GM18517 (cell line): Measurements from ENCODE around the gene RNU6-9.
"Not testable (repeated sequence)": the region's sequence is repeated elsewhere in the genome, so short reads cannot be mapped to it uniquely, and the experiment has no call there.

Source experiments
- ATAC-seq: cut with Tn5 transposase; IDR thresholded peaks from one replicate; pipeline ENCODE4 v1.9.1; 2021; ENCODE audit warnings: mild to moderate bottlenecking, moderate library complexity; ENCODE audit not compliant: unreplicated experiment

RNU6-9 gene

DNA sequence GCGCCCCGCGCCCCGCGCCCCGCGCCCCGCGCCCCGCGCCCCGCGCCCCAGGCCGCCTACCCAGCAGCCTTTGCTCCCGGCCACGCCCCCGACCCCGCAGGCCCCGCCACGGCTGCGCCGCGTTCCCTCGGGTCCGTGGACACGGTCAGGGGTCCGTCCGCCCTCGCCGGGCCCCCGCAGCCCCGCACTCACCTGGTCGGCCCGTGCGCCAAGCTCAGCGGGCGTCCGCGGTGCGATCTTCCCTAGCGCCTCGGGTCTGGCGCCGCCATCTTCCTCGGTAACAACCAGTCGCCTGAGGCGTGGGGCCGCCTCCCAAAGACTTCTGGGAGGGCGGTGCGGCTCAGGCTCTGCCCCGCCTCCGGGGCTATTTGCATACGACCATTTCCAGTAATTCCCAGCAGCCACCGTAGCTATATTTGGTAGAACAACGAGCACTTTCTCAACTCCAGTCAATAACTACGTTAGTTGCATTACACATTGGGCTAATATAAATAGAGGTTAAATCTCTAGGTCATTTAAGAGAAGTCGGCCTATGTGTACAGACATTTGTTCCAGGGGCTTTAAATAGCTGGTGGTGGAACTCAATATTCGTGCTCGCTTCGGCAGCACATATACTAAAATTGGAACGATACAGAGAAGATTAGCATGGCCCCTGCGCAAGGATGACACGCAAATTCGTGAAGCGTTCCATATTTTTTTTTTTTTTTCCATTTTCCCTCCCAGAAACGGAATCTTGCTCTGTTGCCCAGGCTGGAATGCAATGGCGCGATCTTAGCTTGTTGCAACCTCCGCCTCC, at the start of gene RNU6-9, which contains the start of gene MED16:
Gene RNU6-9 (plus strand): TSS at position 591 of the 796 bp plus-strand sequence.
Gene MED16 (minus strand): TSS at position 294 of the 796 bp plus-strand sequence. CDS start 2,056 bp downstream, outside the sequence.
- peak; percentile 81 for ATAC-seq

DNA sequence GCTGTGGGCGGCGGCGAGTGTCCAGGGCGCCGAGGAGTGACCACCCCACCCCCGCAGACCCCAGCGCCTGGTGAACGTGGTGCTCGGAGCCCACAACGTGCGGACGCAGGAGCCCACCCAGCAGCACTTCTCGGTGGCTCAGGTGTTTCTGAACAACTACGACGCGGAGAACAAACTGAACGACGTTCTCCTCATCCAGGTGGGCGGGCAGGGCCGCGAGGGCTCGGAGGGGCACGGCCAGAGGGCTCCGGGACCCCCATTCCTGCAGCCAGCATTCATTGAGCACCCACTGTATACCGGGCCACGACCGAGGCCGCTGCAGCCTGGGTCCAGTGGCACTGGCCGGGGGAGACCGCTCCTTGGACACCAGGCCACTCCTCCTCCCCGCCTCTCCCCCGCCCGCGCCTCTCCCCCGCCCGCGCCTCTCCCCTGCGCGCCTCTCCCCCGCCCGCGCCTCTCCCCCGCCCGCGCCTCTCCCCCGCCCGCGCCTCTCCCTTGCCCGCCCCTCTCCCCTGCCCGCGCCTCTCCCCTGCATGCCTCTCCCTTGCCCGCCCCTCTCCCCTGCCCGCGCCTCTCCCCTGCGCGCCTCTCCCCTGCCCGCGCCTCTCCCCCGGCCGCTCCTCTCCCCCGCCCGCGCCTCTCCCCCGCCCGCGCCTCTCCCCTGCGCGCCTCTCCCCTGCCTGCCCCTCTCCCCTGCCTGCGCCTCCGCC, 49.3 kb upstream of the RNU6-9 start:
- no peak for ATAC-seq

DNA sequence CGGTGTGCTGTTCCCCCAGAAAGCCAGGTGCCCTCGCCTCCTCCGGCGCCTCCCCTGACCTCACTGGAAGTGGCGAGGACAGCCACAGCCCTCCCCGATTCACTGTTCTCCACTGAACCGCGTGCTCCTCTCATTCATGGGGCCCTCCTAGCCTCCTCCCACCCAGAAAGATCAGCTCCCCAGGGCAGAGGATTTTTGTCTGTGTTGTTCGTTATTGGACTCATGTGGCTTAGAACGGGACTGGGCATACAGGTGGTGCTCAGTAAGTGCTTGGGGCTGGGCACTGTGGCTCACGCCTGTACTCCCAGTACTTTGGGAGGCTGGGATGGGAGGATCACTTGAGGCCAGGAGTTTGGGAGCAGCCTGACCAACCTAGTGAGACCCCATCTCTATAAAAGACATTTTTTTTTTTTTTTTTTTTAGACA, 48.7 kb upstream of the RNU6-9 start:
- ATAC-seq, result no peak

DNA sequence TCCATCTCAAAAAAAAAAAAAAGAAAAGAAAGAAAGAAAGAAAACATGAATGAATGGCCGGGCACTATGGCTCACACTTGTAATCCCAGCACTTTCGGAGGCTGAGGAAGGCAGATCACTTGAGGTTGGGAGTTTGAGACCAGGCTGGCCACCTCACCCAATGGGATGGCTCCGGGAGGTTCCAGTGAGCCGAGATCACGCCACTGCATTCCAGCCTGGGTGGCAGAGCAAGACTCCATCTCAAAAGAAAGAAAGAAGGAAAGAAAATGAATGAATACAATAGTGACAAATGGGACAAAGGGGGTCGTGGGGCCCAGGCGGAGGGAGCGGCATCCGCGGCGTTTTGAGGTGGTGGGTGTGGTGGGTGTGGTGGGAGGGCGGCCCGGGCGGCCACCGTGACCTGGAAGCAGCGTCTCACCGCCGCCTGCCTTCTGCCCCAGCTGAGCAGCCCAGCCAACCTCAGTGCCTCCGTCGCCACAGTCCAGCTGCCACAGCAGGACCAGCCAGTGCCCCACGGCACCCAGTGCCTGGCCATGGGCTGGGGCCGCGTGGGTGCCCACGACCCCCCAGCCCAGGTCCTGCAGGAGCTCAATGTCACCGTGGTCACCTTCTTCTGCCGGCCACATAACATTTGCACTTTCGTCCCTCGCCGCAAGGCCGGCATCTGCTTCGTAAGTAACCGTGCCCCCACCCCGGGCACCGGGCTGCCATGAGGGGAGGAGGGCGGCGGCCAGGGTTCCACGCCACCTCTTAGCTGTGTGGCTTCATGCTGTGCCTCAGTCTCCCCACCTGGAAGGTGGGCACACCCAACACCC, 47.4 kb upstream of the RNU6-9 start:
- no peak for ATAC-seq

DNA sequence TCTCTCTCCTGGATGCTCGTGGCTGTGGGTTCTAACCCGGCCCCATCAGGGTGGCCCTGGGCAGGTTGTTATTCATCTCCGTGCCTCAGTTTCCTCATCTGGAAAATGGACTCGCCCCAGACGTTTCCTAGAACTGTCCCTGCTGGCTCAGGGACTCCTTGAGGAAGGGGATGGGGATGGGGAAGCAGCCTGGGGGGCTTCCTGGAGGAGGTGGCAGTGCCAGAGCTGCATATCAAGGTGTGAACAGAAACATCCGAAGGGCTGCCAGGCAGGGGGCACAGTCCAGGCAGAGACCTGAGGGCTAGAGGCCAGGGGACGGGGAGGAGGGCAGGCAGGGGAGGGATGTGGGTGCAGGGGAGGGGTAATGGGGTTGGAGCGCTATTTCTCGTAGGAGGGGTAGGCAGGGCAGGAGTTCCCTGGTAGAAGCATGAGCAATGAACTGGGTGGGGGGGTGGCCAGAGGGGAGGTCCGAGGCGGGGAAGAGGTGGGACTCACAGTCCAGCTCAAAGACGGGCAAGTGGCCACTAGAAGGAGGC, 44.8 kb upstream of the RNU6-9 start:
- ATAC-seq, result no peak

DNA sequence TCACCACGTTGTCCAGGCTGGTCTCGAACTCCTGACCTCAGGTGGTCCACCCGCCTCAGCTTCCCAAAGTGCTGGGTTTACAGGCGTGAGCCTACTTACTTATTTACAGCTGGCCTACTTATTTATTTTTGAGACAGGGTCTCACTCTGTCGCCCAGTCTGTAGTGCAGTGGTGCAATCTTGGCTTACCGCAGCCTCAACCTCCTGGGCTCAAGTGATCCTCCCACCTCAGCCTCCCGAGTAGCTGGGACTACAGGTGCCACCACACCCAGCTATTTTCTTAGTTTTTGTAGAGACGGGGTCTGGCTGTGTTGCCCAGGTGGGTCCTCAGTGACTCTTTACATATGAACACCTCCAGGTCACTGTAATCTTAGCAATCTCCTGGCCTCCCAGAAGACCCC, 44.1 kb upstream of the RNU6-9 start:
- not testable (repeated sequence) for ATAC-seq

DNA sequence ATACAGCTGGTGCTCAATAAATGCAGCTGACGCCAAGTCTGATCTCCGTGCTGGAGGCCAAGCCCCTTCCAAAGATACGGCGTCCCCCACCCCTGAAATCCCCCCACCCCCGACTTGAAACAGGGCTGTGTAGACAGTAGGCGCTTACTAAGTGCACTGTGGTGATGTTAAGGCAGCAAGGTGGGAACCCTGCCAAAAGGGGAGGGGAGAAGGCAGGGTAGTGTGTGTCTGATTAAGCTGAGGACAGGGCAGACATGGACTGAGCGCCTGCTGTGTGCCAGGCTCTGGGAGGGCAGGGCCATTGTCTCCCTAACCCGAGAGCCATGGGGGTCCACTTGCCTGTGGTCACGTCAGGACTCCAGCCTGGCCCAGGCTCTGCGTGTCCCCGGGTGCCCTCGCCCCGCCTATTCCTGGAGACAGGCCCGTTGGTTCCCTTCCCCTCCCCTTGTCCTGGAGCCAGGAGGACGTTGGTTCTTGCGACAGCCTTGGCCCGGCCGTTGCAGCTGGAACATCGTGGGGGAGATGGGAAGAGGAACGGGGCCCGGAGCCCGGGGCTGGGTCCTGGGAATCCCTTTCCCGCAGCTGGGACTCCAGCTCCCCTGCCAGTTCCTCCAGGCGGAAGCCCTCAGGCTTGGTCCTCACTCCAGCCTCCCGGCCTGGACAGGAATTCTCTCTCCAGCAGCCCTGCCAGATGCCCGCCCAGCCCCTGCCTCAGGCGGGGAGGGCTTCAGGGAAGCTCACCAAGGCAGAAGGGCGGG, 42.9 kb upstream of the RNU6-9 start:
- ATAC-seq, result no peak

DNA sequence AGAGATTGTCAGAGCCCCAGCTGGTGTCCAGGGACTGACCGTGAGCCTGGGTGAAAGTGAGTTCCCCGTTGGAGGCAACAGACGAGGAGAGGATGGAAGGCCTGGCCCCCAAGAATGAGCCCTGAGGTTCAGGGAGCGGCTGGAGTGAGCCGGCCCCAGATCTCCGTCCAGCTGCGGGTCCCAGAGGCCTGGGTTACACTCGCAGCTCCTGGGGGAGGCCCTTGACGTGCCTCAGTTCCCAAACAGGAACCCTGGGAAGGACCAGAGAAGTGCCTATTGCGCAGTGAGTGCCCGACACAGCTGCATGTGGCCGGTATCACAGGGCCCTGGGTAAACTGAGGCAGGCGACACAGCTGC, 42.3 kb upstream of the RNU6-9 start:
- ATAC-seq, result no peak

DNA sequence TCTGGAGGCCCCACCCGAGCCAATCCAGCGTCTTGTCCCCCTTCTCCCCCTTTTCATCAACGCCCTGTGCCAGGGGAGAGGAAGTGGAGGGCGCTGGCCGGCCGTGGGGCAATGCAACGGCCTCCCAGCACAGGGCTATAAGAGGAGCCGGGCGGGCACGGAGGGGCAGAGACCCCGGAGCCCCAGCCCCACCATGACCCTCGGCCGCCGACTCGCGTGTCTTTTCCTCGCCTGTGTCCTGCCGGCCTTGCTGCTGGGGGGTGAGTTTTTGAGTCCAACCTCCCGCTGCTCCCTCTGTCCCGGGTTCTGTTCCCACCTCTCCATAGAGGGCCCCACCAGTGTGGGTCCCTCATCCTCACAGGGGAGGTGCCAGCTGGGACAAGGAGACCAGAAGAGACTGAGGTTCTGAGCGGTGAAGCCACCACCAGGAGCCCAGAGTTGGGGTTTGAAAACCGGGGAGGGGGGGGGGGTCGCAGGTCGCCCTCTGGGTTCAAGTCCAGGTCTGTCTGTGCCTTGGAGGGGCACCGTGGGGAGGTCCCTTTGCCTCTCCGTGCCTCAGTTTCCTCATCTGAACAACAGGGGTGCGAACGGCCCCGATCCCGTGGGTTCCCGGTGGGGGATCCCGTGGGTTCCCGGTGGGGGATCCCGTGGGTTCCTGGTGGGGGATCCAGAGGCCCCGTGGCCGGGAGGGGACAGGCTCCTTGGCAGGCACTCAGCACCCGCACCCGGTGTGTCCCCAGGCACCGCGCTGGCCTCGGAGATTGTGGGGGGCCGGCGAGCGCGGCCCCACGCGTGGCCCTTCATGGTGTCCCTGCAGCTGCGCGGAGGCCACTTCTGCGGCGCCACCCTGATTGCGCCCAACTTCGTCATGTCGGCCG, 40.9 kb upstream of the RNU6-9 start, which contains the start of gene ELANE:
Gene ELANE (plus strand): TSS at position 168 of the 878 bp plus-strand sequence. CDS start 26 bp downstream, at position 194.
- no peak for ATAC-seq

DNA sequence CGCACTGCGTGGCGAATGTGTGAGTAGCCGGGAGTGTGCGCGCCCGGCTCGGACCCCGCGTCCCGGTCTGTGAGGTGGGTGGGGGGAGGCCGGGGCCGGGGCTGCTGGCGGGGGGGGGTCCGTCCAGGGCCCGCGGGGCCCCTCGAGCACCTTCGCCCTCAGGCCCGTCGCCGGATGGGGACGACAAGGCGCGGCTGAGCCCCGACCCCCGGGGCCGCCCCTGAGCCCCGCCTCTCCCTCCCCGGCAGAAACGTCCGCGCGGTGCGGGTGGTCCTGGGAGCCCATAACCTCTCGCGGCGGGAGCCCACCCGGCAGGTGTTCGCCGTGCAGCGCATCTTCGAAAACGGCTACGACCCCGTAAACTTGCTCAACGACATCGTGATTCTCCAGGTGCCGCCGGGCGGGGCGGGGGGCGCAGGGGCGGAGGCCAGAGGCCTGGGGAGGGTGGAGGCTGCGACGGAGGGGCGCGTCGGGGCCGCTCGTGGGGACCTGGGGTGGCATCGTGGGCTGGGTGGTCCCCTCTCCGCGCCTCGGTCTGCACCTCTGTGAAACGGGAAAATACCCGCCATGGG, 40.2 kb upstream of the RNU6-9 start:
- ATAC-seq, result no peak

DNA sequence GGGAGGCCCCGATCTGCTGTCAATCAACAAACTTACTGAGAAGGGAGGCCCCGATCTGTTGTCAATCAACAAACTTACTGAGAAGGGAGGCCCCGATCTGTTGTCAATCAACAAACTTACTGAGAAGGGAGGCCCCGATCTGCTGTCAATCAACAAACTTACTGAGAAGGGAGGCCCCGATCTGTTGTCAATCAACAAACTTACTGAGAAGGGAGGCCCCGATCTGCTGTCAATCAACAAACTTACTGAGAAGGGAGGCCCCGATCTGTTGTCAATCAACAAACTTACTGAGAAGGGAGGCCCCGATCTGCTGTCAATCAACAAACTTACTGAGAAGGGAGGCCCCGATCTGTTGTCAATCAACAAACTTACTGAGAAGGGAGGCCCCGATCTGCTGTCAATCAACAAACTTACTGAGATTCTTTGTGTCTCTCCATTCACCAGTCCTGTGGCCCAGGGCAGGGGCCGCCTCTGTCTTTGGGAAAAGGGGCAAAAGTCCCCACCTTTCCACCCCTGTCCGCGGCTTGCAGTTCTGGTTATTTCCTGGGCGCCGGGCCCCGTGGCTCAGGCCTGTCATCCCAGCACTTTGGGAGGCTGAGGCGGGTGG, 39.6 kb upstream of the RNU6-9 start:
- not testable (repeated sequence) for ATAC-seq

DNA sequence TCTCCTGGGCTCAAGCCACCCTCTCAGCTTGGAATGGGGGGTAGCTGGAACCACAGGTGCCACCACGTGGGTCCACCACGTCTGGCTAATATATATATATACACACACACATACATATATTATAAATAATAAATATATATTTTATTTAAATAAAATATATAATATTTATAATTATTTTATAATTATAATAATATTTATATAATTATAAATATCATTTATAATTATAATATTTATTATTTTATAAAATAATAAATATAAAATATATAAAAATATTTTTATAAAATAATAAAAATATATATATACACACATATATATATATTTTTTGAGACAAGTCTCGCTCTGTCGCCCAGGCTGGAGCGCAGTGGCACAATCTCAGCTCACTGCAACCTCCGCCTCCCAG, 38.7 kb upstream of the RNU6-9 start:
- no peak for ATAC-seq

DNA sequence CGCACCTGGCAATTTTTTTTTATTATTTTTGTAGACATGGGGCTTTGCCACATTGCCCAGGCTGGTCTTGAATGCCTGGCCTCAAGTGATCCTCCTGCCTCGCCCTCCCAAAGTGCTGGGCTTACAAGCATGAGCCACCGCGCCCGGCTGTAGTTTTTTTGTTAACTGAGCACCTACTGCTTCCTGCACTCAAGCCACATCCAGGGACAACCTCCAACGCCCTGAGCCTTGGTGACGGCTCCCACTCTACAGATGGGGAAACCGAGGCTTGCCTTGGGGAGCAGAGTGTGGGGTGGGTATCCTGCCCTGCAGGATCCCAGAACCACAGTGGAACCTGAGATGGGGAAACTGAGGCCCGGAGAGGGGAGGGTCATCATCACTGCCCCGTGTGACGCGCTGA, 38.1 kb upstream of the RNU6-9 start:
- no peak for ATAC-seq

DNA sequence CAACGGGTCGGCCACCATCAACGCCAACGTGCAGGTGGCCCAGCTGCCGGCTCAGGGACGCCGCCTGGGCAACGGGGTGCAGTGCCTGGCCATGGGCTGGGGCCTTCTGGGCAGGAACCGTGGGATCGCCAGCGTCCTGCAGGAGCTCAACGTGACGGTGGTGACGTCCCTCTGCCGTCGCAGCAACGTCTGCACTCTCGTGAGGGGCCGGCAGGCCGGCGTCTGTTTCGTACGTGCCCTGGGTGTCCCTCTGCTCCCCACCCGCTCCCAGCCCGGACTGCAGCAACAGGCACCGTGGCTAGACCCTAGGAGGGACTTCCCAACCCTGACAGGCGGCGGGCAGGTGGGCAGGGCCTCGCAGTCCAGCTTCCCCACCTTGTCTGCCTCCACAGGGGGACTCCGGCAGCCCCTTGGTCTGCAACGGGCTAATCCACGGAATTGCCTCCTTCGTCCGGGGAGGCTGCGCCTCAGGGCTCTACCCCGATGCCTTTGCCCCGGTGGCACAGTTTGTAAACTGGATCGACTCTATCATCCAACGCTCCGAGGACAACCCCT, 37.6 kb upstream of the RNU6-9 start:
- no peak for ATAC-seq

DNA sequence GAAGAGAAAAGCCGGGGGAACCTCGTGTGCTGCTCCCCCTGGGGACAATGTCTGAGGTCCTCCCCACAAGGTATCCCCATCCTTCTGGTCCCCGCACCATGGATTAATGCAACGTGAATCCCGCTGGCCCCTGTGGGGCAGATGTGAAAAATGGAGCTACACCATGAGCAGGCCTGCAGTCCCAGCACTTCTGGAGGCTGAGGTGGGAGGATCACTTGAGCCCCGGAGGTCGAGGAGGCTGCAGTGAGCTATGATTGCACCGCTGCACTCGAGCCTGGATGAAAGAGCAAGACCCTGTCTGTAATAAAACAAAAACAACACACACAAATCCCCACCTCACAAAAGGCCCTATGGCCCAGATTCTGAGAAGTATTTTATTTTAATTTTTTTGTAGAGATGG, 35.0 kb upstream of the RNU6-9 start:
- ATAC-seq, result no peak

DNA sequence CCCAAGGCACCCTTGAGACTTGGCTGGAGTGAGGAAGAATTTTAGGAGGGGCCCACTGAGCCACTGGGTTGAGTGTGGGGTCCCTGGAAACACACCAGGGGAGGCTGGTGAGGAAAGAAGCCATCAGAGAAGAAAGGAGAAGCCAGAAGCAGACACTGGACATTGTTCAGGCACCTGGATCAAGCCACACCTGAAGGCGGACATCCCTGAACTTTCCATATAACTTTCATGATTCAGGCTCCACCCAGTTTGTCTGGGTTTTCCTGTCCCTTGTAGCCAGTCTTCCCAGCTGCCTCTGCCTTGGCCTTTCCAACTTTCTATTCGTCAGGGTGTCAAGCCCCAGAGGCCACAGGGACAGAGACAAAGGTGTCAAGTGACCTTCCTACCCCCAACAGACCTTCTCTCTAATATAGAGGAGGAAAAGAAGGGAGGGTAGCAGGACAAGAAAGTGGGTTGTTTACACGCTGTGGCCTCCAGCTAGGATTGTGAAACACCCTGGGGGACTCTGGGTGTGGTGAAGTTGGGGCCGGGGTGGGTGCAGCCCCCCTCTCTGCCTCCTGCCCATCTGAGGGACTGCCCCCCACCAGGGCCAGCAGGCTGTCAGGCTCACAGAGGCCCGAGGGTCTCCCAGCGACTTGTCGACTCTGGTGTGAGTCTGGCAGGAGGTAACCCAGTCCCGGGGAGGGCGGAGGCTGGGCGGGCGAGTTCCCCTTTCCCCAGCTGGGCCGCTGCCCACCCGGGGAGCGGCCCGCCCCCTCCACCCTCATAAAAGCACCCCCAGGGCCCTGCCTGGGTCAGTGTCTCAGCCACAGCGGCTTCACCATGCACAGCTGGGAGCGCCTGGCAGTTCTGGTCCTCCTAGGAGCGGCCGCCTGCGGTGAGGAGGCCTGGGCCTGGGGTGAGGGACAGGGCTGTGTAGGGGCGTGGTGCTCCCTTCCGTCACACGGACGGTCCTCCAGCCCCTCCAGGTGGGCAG, 34.1 kb upstream of the RNU6-9 start, which contains the start of gene CFD:
Gene CFD (plus strand): TSS at position 797 of the 976 bp plus-strand sequence. CDS start 26 bp downstream, at position 823.
- ATAC-seq, result no peak
